Measurements from ENCODE around the gene MS4A4A.
"Not testable (repeated sequence)": the region's sequence is repeated elsewhere in the genome, so short reads cannot be mapped to it uniquely, and the experiment has no call there.

MS4A4A gene

DNA sequence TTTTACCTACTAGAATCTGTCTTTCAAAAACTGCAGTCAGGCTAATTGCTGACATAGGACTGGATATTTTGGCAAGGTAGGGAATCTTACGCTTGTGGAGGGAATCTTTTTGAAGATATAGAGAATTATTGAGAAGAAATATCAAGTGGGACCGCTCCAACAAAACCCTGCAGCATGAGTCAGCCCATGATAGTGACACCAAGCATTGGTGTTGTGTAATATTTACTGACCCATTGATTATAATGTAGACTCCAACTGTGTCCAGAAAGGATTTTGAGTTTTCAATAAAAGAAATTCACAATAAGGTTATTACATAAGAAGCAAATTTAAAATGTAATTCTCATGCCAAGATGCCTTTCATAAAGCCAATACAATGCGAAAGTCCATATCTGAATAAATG lies 20.7 kb downstream of the MS4A4A start:
- in situ Hi-C loops (cut with MboI; ENCODE audit: low sequenced_read_pairs): no loop called here

GRCh38 chr11:60301884-60302283 lies 21.4 kb downstream of the MS4A4A start:
- in situ Hi-C loops (cut with MboI; ENCODE audit: low sequenced_read_pairs): not testable (repeated sequence)

DNA sequence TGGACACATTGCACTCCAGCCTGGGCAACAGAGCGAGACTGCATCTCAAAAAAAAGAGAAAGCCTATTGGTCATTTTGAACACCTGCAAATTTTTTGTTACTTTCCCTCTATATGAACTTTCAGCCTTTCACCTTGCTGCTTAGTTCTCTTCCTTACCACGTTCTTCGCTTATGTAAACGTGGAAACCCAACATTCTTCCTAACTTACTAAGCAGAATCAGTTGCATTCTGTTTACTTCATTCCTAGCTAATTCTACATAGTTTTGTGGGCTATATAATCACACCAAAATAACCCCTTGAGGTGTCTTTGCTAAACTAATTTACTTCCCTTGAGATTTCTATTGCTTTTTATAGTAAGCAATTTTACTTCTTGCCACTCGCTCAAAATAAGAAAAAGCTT lies 23.2 kb downstream of the MS4A4A start:
- in situ Hi-C loops (cut with MboI; ENCODE audit: low sequenced_read_pairs): no loop called here

- in situ Hi-C loops (cut with MboI; ENCODE audit: low sequenced_read_pairs): no loop called here
Observed at GRCh38 chr11:60305906-60306619, 25.6 kb downstream of the MS4A4A start.

- in situ Hi-C loops (cut with MboI; ENCODE audit: low sequenced_read_pairs): no loop called here
Observed at GRCh38 chr11:60307507-60308195, 27.2 kb downstream of the MS4A4A start.

DNA sequence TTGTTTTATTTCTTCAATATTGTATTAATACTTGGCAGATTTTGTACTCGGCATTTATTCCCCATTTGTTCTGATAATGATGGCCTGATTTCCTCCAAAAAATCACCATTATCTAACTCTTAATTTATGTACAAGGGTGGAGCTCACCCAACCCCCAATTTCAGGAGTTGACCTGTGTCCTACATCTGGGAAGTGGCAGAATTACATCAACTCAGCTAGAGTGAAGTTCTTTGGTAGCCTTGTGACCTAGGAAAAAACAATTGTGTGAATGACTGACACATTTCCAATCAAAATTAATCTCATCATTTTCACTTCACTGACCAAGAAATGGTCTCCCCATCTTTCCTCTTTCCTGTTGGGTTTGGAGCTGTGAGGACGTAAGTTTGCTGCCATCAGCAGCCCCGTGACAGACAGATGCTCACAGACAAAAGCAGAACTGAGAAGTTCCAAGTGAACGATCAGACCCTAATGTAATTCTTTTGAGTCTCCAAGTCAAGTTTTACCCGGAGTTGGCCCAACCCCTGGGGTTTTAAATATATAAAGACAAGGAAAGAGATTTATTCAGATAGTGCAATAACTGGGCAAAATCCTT lies 30.0 kb downstream of the MS4A4A start:
- in situ Hi-C loops (cut with MboI; ENCODE audit: low sequenced_read_pairs): no loop called here

GRCh38 chr11:60314635-60315321 lies 34.3 kb downstream of the MS4A4A start:
- in situ Hi-C loops (cut with MboI; ENCODE audit: low sequenced_read_pairs): no loop called here

DNA sequence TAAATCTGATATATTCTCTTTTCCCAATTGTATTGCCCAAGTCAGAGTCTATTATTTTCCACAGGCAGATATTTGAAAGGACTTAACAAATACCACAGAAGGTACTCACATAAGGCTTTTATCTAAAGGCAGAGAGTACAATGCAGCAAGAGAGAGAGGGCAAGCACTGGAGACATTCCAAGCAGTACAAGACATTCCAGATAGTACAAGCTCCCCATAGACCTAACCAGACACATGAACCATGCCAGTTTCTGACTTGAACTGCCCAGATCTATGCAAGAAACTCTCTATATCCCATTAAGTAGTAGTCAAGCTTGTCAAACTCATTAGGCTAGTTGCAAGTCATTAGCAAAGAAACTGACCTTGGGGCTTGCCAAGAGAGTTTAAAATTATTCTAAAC lies 35.4 kb downstream of the MS4A4A start:
- in situ Hi-C loops (cut with MboI; ENCODE audit: low sequenced_read_pairs): no loop called here

- in situ Hi-C loops (cut with MboI; ENCODE audit: low sequenced_read_pairs): no loop called here
Observed at GRCh38 chr11:60316317-60316716, 35.9 kb downstream of the MS4A4A start.

- in situ Hi-C loops (cut with MboI; ENCODE audit: low sequenced_read_pairs): no loop called here
Observed at GRCh38 chr11:60318726-60319125, 38.3 kb downstream of the MS4A4A start.

GRCh38 chr11:60321051-60321450 lies 40.6 kb downstream of the MS4A4A start:
- in situ Hi-C loops (cut with MboI; ENCODE audit: low sequenced_read_pairs): no loop called here

- in situ Hi-C loops (cut with MboI; ENCODE audit: low sequenced_read_pairs): no loop called here
Observed at GRCh38 chr11:60326955-60327354, 46.5 kb downstream of the MS4A4A start, which contains the start of gene MS4A6E. TSS of gene MS4A6E (plus strand) at chr11:60327255. CDS start at chr11:60334896, 7,641 bp downstream.

DNA sequence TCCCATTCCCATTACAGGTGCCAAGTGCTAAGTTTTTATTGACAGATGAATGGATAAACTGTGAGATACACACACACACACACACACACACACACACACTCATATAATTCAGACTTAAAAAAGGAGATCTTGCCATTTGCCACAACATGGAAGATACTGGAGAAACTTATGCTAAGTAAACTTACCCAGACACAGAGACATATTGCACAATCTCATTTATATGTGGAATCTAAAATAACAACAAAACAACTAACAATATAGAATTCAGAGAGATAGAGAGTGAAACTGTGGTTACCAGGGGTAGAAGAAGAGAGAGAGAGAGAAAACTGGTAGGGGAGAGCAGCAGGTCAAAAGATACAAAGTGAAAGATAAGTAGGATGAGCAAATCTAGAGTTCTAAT lies 48.0 kb downstream of the MS4A4A start:
- in situ Hi-C loops (cut with MboI; ENCODE audit: low sequenced_read_pairs): no loop called here

DNA sequence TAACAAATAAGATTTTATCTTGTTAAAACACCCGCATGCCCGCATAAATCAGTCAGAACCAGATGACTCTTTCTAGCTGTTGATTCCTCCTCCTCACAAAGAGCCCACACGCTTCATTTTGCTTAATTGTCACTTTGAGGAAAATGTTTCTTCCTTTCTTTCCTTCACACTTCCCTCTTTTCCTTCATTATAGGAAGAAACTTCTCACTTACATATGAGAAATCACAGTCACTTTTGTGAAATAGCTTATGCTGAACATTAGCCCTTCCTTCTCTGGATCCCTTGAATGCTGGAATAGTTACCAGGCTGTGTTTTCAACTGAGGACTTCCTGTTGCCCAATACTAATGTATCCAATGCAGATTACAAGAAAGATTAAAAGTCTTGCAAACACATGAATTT lies 52.4 kb downstream of the MS4A4A start:
- in situ Hi-C loops (cut with MboI; ENCODE audit: low sequenced_read_pairs): no loop called here

DNA sequence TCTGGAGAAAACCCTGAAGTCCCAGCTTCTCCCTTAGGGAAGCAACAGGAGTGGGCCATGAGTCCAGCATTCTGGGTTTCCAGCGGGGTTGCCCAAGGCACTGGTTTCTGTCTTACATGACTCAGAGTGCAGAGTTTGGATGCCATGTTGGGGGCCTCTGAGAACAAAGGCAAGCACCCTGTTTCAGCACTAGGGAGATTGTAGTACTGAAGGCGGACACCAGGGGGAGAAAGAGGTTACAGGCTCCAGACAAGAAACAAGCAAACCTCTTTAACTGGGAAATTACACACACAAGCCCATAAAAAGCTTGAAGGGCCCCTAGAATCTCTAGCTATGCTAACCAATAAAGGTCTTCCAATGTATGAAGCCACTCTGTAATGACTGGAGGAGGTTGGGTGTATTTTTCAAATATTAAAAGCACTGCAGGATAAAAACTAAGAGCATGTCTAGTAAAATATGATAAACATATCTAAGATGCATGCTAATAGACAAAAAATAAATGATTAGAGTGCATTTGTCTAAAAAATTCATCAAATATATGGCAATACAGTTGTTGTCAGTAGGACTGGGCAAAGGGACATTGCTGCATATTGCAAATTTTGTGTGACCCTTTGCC lies 53.6 kb downstream of the MS4A4A start:
- in situ Hi-C loops (cut with MboI; ENCODE audit: low sequenced_read_pairs): no loop called here

DNA sequence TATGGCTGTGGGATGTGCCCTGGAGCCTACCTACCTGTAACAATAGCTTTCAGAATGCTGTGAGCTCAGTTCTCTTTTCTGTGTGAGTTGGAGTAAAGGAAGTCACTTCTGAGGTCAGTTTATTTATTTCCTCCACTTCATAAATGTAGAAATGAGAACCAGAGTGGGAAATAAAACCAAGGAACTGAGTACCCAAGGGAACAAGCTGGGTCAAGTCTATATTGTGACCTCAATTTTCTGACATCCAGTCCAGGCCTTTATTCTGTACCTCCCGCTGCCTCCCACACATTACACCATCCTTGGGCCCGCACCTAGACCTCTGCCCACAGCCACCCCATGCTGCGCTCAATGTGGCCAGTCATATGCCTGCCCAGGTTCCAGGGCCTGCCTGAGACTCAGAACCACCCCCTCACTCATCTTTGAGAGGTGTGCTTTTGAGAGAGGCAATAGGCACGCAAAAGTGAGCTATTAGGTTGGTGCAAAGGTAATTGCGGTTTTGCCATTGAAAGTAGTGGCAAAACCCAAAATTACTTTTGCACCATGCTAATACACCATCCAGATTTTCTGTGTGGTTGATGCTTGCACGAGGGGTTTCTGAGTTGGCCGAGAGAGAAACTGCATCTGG lies 56.4 kb downstream of the MS4A4A start:
- in situ Hi-C loops (cut with MboI; ENCODE audit: low sequenced_read_pairs): no loop called here

DNA sequence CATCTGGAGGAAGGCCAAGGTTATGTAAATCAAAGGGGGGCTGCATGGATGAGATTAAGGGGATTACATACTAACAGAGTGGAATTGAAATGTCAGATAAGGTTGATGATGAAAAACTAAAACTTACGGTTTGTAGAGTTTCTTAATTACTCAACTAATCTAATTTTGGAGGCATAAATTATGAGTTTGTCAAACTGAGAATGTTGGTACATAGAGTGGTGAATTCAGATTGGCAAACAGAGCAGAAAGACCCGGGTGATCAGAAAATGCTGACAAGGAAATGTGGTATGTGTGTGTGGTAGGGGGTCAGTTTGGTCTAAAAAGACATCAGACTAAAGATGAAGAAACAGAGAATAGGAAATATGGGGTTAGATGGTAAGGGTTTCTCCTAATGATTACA lies 57.6 kb downstream of the MS4A4A start:
- in situ Hi-C loops (cut with MboI; ENCODE audit: low sequenced_read_pairs): no loop called here

GRCh38 chr11:60339356-60339755 lies 58.9 kb downstream of the MS4A4A start:
- in situ Hi-C loops (cut with MboI; ENCODE audit: low sequenced_read_pairs): no loop called here

GRCh38 chr11:60343094-60343704 lies 62.7 kb downstream of the MS4A4A start:
- in situ Hi-C loops (cut with MboI; ENCODE audit: low sequenced_read_pairs): no loop called here

- in situ Hi-C loops (cut with MboI; ENCODE audit: low sequenced_read_pairs): no loop called here
Observed at GRCh38 chr11:60344146-60344545, 63.7 kb downstream of the MS4A4A start.
